Activated B cell treated with CpG ODN at 0.5 μM for 24 hours (primary cell): ENCODE measurements around the gene TECR. TPM values are rescaled to one million over a fixed set of nuclear protein-coding genes. Genes with fewer than 3 reads are reported as not detected.
A peak's percentile ranks its signal among the peaks of the same experiment; 100 is the strongest.

ENCODE experiments used
- ATAC-seq: fragments of 200-7000 bp; cut with Tn5 transposase; one replicate; pipeline ENCODE4 v1.10.0; 2021; ENCODE audit warnings: low read depth, mild to moderate bottlenecking, moderate library complexity
- CTCF ChIA-PET: fragments of 350-600 bp; sonication (Branson Sonifier 250); formaldehyde crosslinking; loops from one replicate; lab custom pipeline; 2021; ENCODE audit warnings: antibody characterized with exemption; lab: Charles Lee
- POLR2A ChIA-PET: fragments of 350-600 bp; sonication (Branson Sonifier 250); formaldehyde crosslinking; loops from one replicate; lab custom pipeline; 2021; ENCODE audit warnings: antibody characterized with exemption; lab: Charles Lee
- DNase-seq: peaks from one replicate; pipeline ENCODE4 v3.0.0; 2022
- H3K27ac Mint-ChIP-seq: one replicate; pipeline ENCODE4 v1.8.0; 2020; ENCODE audit warnings: mixed read lengths
- H3K27me3 Mint-ChIP-seq: one replicate; pipeline ENCODE4 v1.8.0; 2021; ENCODE audit warnings: mixed read lengths
- H3K36me3 Mint-ChIP-seq: one replicate; pipeline ENCODE4 v1.8.0; 2021; ENCODE audit warnings: low read depth, mixed read lengths
- H3K4me1 Mint-ChIP-seq: one replicate; pipeline ENCODE4 v1.8.0; 2021; ENCODE audit warnings: mixed read lengths
- H3K4me3 Mint-ChIP-seq: one replicate; pipeline ENCODE4 v1.8.0; 2020; ENCODE audit warnings: mild to moderate bottlenecking, mixed read lengths
- H3K9me3 Mint-ChIP-seq: one replicate; pipeline ENCODE4 v1.8.0; 2020; ENCODE audit warnings: mixed read lengths
- intact Hi-C: fragments of 100-400 bp; cut with micrococcal nuclease; formaldehyde crosslinking; loops from one replicate; pipeline ENCODE4 v1.15.1; 2024
- total RNA-seq: library from RNA; stranded (reverse); gene quantifications from 2 replicates; pipeline ENCODE4 v1.2.3, GENCODE V29; 2022
- TF ChIP-seq, protein P1 (sequence below): fragments of 200-600 bp; IDR thresholded peaks from one replicate; pipeline ENCODE4 v1.8.0; 2022; ENCODE audit warnings: antibody characterized with exemption, mild to moderate bottlenecking

Gene TECR
- total RNA-seq, 1 donor from 2014 or later = 58.6 TPM

DNA sequence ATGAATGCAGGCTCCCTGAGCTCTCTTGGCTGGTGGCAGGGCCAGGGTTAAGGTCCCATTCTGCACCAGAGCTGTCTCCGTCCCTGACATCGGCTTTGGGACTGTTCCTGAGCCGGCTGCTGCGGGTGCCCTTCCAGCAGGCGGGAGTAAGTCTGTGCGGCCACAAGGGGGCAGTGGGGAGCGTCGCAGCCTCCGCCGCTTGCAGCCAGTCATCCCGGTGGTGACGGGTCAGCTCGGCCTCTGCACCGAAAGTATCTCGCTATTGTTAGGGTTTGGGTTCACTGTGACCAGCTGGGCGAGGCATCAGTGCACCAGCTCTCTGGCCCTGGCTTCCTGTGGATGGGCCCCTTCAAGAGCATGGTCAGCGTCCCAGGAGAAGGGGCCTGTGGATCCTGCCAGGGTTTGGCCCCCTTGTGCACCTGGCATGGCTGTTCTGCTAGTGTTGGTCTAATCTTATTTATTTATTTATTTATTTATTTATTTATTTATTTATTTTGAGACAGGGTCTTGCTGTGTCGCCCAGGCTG lies 27.3 kb downstream of the TECR start:
- H3K36me3 Mint-ChIP-seq = peaks cover 4% of the 10 kb centered on the region
- no peaks in the 10 kb centered on the region for H3K9me3 Mint-ChIP-seq
- peak; percentile 67 for DNase-seq
- peak; percentile 92 for ATAC-seq
- no peak overlapping the region for H3K27ac Mint-ChIP-seq
- peak overlapping the region; percentile 35 for H3K4me3 Mint-ChIP-seq
- ChIA-PET POLR2A (interaction anchor here (0.7 to 1.4 kb wide), 3 partner anchors 27 to 133 kb away, joined by 4 to 9 read pairs (median 4); partner anchors contain the start of genes DNAJB1 and ZNF333), CTCF (interaction anchor here (0.6 to 2.3 kb wide), 13 partner anchors 13 to 141 kb away, joined by 3 to 17 read pairs (median 4); partner anchors contain the start of genes DNAJB1 and NDUFB7)
- H3K4me1 Mint-ChIP-seq = peaks cover 28% of the 10 kb centered on the region
- intact Hi-C loops = loop anchor here (1.0 kb wide), 1 partner anchor 332 kb away; no protein-coding TSS in a partner anchor
- TF ChIP-seq, protein P1, sequence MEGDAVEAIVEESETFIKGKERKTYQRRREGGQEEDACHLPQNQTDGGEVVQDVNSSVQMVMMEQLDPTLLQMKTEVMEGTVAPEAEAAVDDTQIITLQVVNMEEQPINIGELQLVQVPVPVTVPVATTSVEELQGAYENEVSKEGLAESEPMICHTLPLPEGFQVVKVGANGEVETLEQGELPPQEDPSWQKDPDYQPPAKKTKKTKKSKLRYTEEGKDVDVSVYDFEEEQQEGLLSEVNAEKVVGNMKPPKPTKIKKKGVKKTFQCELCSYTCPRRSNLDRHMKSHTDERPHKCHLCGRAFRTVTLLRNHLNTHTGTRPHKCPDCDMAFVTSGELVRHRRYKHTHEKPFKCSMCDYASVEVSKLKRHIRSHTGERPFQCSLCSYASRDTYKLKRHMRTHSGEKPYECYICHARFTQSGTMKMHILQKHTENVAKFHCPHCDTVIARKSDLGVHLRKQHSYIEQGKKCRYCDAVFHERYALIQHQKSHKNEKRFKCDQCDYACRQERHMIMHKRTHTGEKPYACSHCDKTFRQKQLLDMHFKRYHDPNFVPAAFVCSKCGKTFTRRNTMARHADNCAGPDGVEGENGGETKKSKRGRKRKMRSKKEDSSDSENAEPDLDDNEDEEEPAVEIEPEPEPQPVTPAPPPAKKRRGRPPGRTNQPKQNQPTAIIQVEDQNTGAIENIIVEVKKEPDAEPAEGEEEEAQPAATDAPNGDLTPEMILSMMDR = peak; percentile 66
- no peaks in the 10 kb centered on the region for H3K27me3 Mint-ChIP-seq

DNA sequence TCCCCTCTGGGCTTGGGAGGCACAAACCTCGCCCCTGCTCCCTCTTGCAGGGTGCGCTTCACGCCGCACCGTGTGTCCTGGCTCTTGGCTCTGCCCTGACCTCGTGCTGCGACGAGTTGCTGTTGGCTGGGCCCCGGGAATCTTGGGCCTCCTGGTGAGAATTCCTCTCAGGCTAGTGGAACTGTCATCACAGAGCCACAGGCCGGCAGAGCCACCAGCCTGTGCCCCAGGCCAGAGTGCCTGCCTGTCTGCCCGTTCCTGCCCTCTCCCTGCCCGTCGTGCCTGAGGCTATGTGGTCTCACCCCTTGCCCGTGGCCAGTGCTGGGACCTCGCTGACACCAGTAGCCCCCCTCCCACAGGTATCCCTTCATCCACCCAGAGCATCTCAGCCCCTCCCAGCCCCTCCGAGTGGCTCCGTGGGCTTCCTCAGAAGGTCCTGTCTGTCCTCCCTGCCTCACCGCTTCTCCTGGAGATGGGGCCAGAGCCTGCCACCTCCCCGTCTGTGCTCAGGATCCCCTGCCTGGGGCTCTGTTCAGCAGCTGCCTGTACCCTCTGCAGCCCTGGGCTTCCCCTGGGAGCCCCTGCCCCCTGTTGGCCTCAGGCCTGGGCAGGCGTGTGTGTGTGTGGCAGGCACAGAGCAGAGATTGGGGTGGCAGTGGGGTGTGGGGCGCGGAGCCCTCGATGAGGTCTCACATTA lies 29.1 kb downstream of the TECR start:
- TF ChIP-seq, protein P1 = no peak
- DNase-seq = no peak
- H3K36me3 Mint-ChIP-seq = peaks cover 2% of the 10 kb centered on the region
- no peak overlapping the region for H3K4me3 Mint-ChIP-seq
- H3K4me1 Mint-ChIP-seq = peaks cover 24% of the 10 kb centered on the region
- intact Hi-C loops = no loop called here
- ChIA-PET CTCF (no interaction called here), POLR2A (no interaction called here)
- no peaks in the 10 kb centered on the region for H3K27me3 Mint-ChIP-seq
- no peaks in the 10 kb centered on the region for H3K9me3 Mint-ChIP-seq
- no peak overlapping the region for H3K27ac Mint-ChIP-seq
- no peak for ATAC-seq

DNA sequence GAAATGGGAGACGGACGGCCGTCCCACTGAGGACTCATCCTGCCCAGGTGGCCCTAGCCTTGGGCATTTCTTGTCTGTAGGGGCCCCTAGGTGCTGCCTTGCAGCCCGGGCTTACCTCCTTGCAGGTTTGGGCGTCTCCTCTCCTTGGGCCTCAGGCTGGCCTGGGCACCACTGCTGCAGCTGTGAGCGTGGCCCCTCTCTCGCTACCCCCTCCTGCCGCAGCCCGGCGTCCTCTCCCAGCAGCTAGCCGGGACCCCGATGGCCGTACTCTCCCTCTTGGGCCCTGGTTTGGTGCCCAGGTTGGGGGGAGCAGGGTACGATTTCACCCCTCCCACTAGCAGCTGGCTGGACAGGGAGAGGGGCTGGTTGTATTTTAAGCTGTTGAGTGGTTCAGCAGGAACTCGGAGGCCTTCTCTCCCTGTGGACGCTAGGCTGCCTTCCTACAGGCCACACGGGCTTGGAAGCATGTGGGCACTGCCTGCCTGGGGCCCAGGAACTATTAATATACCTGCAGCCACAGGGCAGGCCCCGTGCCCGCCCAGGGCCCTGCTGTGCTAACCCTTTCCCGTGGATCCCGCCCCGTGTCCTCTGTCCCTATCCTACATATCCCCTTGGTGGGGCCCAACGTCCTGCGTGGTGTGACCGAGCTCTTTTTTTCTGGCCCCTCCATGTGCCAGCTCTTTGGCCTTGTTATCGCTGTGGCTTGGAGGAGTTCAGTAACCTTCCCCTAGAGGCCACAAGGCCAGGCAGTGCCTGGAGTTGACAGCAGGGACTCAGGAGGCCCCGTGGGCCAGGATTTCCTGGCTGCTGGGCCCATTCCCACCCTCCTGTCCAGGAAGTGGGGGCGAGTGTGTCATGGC lies 30.8 kb downstream of the TECR start:
- Mint-ChIP-seq H3K4me1 (peaks cover 21% of the 10 kb centered on the region), H3K27ac (peak overlapping the region; percentile 50), H3K36me3 (peaks cover 8% of the 10 kb centered on the region), H3K27me3 (no peaks in the 10 kb centered on the region), H3K4me3 (no peak overlapping the region), H3K9me3 (no peaks in the 10 kb centered on the region)
- intact Hi-C loops = no loop called here
- ChIA-PET POLR2A (no interaction called here), CTCF (no interaction called here)
- ATAC-seq (no peak), DNase-seq (no peak)
- TF ChIP-seq, protein P1 = no peak

DNA sequence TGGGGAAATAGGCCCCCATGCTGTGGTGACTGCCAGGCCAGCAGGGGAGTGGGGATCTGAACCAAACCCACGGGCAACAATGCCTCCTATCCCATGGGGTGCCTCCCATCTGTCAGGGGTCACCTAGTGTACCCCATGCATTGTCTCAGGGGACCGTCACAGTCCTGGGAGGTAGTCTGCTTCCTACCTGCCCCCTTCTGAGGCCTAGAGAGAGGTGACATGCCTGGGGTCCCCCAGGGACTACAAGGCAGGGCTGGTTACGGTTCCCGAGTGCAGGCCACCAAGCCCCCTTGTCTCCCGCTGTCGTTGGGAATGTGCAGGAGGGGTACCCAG lies 31.3 kb downstream of the TECR start:
- ChIA-PET CTCF (no interaction called here), POLR2A (no interaction called here)
- no peaks in the 10 kb centered on the region for H3K27me3 Mint-ChIP-seq
- TF ChIP-seq, protein P1 = no peak
- H3K4me1 Mint-ChIP-seq = peaks cover 21% of the 10 kb centered on the region
- ATAC-seq (no peak), DNase-seq (no peak)
- no peak overlapping the region for H3K4me3 Mint-ChIP-seq
- peaks cover 12% of the 10 kb centered on the region for H3K36me3 Mint-ChIP-seq
- H3K27ac Mint-ChIP-seq = no peak overlapping the region
- intact Hi-C loops = no loop called here
- H3K9me3 Mint-ChIP-seq = no peaks in the 10 kb centered on the region

DNA sequence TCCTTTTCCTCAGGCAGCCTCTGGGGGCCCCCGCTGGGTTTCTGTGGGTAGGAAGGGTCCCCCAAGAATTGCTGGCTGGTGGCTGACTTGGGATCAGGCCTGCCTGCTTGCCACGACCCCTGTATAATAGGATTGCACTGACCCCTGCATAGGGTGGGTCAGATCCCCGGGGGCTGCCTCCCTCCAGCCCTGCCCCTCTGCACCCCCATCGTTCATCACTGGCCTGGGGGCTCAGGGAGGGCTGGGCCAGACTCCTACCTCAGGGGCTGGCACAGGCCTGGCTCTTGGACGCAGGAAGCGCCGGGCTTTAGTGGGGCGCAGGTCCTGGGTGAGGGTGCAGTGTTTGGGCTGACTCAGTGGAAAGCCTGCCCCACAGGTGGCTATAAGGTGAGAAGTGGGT lies 31.9 kb downstream of the TECR start:
- POLR2A ChIA-PET = no interaction called here
- Mint-ChIP-seq H3K27ac (no peak overlapping the region), H3K27me3 (no peaks in the 10 kb centered on the region), H3K9me3 (no peaks in the 10 kb centered on the region), H3K4me3 (no peak overlapping the region), H3K4me1 (peaks cover 16% of the 10 kb centered on the region), H3K36me3 (peaks cover 17% of the 10 kb centered on the region)
- CTCF ChIA-PET = no interaction called here
- DNase-seq (no peak), ATAC-seq (no peak)
- intact Hi-C loops = no loop called here
- TF ChIP-seq, protein P1 = no peak
